T47D (cell line): Measurements from ENCODE around the gene SLITRK1.

Source experiments
- DNase-seq, 2 experiments: peaks; one replicate each; pipeline versions ENCODE4 v3.0.0 to v3.0.0-alpha.2; 2011 to 2012; ENCODE audit warnings: low read depth in 1 of 2, low spot score in 1 of 2
- JUND ChIP-seq: IDR thresholded peaks from 2 replicates; pipeline ENCODE4 v1.6.1; 2012; ENCODE audit warnings: low read depth
- in situ Hi-C: cut with HindIII; loops from 2 replicates; pipeline ENCODE4 v1.10.0; 2016; ENCODE audit warnings: low sequenced_read_pairs, low pct_unique_long_range_greater_than_20kb

The SLITRK1 gene

GRCh38 chr13:83881917-83882605, at the start of gene SLITRK1:
Gene SLITRK1, minus strand, starts transcription at chr13:83882474. Its CDS starts 967 bp downstream, at chr13:83881507.
- DNase-seq, result peak in 1 of 2 experiments; percentile 79
- TF ChIP-seq JUND, result no peak
- in situ Hi-C loops, result no loop called here

- in situ Hi-C loops, result no loop called here
- no peak for DNase-seq
- no peak for TF ChIP-seq JUND
Observed at GRCh38 chr13:83929157-83929556, 46.9 kb upstream of the SLITRK1 start.

GRCh38 chr13:83919775-83920174, 37.5 kb upstream of the SLITRK1 start:
- in situ Hi-C loops, result no loop called here
- TF ChIP-seq JUND, result no peak
- DNase-seq, result no peak

- no peak for TF ChIP-seq JUND
- in situ Hi-C loops, result no loop called here
- no peak for DNase-seq
Observed at GRCh38 chr13:83914368-83914767, 32.1 kb upstream of the SLITRK1 start.

- no peak for TF ChIP-seq JUND
- no peak for DNase-seq
- in situ Hi-C loops, result no loop called here
Observed at GRCh38 chr13:83907196-83907989, 25.1 kb upstream of the SLITRK1 start.

GRCh38 chr13:83906240-83906820, 24.1 kb upstream of the SLITRK1 start:
- no peak for DNase-seq
- no peak for TF ChIP-seq JUND
- in situ Hi-C loops, result no loop called here

- no peak for DNase-seq
- no peak for TF ChIP-seq JUND
- in situ Hi-C loops, result no loop called here
Observed at GRCh38 chr13:83905641-83906040, 23.4 kb upstream of the SLITRK1 start.

GRCh38 chr13:83895994-83896580, 13.8 kb upstream of the SLITRK1 start:
- TF ChIP-seq JUND, result no peak
- in situ Hi-C loops, result no loop called here
- no peak for DNase-seq

GRCh38 chr13:83890358-83890757, 8.1 kb upstream of the SLITRK1 start:
- TF ChIP-seq JUND, result no peak
- DNase-seq, result no peak
- in situ Hi-C loops, result no loop called here

- no peak for DNase-seq
- in situ Hi-C loops, result no loop called here
- TF ChIP-seq JUND, result no peak
Observed at GRCh38 chr13:83884141-83884540, 1.9 kb upstream of the SLITRK1 start.

GRCh38 chr13:83883061-83883523, 818 bp upstream of the SLITRK1 start:
- peak in 1 of 2 experiments; percentile 11 for DNase-seq
- no peak for TF ChIP-seq JUND
- in situ Hi-C loops, result no loop called here

- TF ChIP-seq JUND, result no peak
- in situ Hi-C loops, result no loop called here
- DNase-seq, result no peak
Observed at GRCh38 chr13:83882606-83882959, 309 bp upstream of the SLITRK1 start.
